CD4-positive, alpha-beta T cell treated with Interleukin-4 for 4 hours (primary cell): ENCODE data around the gene MOB3B.

Source experiments
- DNase-seq: peaks from one replicate; pipeline ENCODE4 v3.0.0-alpha.2; 2020

Gene MOB3B

GRCh38 chr9:27413511-27414219, 115.9 kb downstream of the MOB3B start:
- no peak for DNase-seq

GRCh38 chr9:27412963-27413362, 116.7 kb downstream of the MOB3B start:
- no peak for DNase-seq

- DNase-seq, result no peak
Observed at GRCh38 chr9:27412081-27412480, 117.5 kb downstream of the MOB3B start.

- no peak for DNase-seq
Observed at GRCh38 chr9:27408482-27408881, 121.1 kb downstream of the MOB3B start.

- no peak for DNase-seq
Observed at GRCh38 chr9:27408001-27408400, 121.6 kb downstream of the MOB3B start.

- DNase-seq, result no peak
Observed at GRCh38 chr9:27407491-27407890, 122.1 kb downstream of the MOB3B start.

- no peak for DNase-seq
Observed at GRCh38 chr9:27404661-27405060, 125.0 kb downstream of the MOB3B start.

GRCh38 chr9:27402626-27403025, 127.0 kb downstream of the MOB3B start:
- DNase-seq, result no peak

- no peak for DNase-seq
Observed at GRCh38 chr9:27400334-27400880, 129.2 kb downstream of the MOB3B start.

- DNase-seq, result no peak
Observed at GRCh38 chr9:27398982-27399653, 130.5 kb downstream of the MOB3B start.

GRCh38 chr9:27396495-27396894, 133.1 kb downstream of the MOB3B start:
- DNase-seq, result no peak

GRCh38 chr9:27395484-27395921, 134.1 kb downstream of the MOB3B start:
- no peak for DNase-seq

GRCh38 chr9:27394826-27395201, 134.8 kb downstream of the MOB3B start:
- no peak for DNase-seq

- DNase-seq, result no peak
Observed at GRCh38 chr9:27394154-27394825, 135.3 kb downstream of the MOB3B start.

- no peak for DNase-seq
Observed at GRCh38 chr9:27393054-27393846, 136.4 kb downstream of the MOB3B start.

GRCh38 chr9:27392451-27392850, 137.2 kb downstream of the MOB3B start:
- DNase-seq, result no peak

GRCh38 chr9:27391040-27391895, 138.3 kb downstream of the MOB3B start:
- DNase-seq, result no peak

- DNase-seq, result no peak
Observed at GRCh38 chr9:27388150-27388549, 141.5 kb downstream of the MOB3B start.

GRCh38 chr9:27387722-27388121, 141.9 kb downstream of the MOB3B start:
- no peak for DNase-seq

GRCh38 chr9:27386571-27387091, 143.0 kb downstream of the MOB3B start:
- DNase-seq, result no peak

- DNase-seq, result no peak
Observed at GRCh38 chr9:27385606-27386322, 143.8 kb downstream of the MOB3B start.
